NCI-H446 (cell line): ENCODE results near the gene PARL.
"Not testable (repeated sequence)": the region's sequence is repeated elsewhere in the genome, so short reads cannot be mapped to it uniquely, and the experiment has no call there.

Experiments used
- DNase-seq, 2 experiments: peaks; one replicate each; lab custom pipeline; 2025; lab: John Stamatoyannopoulos, UW

The PARL gene

DNA sequence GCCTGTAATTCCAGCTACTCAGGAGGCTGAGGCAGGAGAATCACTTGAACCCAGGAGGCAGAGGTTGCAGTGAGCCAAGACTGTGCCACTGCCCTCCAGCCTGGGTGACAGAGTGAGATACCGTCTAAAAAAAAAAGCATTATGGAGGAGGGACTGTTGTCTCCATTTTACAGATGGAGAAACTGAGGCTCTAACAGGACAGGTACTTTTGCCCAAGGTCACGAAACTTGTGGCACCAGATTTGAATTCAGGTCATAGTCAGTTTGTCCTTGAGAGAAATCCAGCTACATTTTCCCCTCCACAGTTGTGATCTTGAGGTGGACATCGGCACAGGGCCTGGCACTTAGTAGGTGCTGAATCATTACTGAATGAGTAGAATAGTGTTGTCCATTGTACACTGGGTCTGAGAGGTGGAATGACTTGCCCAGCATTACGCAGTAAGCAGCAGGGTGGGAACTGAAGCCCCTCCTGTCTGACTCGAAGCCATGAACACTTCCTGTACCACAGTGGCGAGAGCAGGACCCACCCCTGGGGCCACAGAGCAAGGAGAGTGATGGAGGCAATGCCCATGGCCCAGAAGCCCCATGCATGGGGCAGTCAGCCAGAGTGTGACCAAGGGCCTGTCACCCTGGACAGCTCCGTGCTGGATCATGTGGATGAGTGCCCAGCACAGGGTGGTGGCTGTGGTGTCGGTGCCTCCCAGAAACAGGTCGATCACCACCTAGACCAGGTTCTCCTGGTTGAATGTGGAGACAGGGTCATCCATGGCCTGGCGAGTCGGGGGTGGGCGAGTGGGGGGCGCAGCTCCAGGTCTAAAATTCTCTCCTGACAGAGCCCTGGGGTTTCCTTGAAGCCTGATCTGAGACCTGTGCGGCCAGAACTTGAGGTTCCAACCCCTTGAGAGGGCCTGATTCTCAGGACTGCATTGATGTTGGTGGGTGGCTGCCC lies 20.4 kb upstream of the PARL start:
- no peak for DNase-seq

DNA sequence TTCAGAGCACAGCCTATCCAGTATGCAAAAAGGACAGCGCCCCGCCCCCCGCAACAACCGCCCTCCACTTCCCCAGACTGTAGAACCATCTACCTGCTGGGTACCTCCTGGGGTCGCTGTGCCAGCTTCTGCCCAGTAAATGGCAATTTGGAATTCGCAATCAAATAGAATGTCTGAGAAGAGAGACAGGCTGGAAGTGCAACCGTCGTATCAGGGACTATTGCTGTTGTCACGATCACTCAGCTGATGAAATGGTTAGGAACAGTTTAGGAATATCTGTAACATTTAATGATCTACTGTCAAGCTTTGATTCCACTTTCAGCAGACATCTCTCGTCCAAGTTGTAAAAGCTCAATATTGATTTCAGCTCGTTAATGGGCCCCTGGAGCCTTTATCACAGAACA lies 13.3 kb upstream of the PARL start:
- no peak for DNase-seq

DNA sequence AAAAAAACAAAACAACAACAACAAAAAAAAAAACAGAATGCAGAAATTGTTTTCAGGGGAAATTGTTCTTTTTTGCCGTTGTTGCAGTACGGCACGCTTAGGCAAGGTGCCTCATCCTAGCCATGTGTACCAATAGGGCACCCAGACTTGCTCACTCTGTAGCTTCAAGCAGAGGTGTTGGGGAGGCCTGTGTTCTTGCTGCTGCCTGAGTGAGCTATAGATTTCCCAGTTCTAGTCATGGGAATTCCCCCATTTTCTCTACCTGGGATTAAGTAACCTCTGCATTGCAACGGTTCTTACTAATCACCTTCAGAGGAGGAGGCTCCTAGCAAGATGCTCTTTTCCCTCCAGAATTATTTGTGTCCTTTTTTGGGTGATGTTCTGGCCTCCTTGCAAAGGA lies 12.9 kb upstream of the PARL start:
- no peak for DNase-seq

DNA sequence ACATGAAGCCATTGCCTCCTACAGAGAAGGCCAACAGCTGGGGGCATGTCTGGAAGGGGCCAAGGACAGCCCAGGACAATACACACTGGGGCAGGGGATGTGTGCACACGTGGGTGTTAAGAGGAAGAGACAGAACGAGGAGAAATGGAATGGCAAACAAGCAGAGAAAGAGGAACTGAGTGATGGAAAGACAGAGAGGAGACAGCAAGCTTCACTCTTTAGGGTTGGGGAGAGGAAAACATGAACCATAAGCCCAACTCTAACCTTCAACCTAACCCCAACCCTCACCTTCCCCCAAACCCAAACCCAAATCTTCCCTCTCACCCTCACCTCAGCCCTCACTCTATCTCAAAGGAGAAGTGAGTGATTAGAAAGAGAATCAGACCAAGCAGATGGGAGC lies 11.9 kb upstream of the PARL start:
- DNase-seq = no peak

DNA sequence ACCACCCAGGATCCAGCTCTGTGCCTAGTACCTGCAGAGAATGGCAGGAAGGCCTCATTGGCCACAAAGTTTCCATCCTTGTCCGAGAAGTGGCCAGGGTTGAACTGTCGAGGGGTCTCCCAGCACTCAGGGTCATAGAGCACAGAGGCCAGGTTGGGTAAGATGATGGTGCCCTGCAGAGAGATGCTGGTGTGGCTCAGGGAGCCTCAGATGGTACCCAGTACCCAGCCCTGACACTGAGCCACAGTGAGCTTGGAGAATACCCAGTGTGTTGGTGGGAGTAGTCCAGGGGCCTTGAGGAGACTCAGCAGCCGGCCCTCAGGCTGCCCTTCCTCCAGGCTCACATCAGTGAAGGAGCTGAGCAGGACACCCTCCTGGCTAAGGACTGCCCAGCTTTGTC lies 11.5 kb upstream of the PARL start:
- DNase-seq = no peak

DNA sequence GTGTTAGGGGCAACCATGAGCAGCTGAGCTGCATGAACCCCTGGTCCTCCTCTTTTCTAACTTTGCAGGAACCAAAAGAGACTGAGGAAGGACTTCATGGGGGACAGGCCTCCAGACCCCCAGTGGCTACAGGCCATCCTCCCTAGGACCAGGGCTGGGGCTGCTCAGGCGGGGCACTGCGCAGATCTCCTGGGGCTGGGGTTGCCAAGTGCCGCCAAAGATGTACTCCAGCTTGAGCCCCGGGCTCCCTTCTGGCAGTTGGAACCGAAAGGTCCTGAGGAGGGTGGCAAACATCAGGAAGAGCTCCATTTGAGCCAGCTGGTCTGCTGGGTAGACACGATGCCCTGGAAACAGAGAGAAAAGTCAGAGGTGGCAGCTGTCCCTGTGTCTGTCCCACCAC lies 11.1 kb upstream of the PARL start:
- DNase-seq = no peak

DNA sequence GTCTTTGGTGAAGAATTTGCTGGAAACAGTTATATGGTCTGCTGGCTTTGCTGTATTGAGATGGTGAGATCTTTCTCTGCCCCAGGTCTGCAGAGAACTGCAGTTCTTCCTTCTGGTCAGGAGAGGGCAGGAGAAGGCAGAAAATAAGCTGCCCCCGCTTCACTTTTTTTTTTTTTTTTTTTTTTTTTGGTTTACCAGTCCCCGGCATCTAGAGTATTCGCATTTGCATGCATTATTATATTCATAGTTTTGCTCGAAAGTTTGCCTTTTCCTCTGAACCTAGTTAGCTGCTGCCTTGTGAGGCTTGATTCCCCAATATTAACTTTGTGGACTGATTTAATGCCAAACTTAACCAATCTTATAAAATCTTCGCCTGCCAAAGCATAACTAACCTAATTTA lies 10.6 kb upstream of the PARL start:
- DNase-seq = peak in 1 of 2 experiments; percentile 68

DNA sequence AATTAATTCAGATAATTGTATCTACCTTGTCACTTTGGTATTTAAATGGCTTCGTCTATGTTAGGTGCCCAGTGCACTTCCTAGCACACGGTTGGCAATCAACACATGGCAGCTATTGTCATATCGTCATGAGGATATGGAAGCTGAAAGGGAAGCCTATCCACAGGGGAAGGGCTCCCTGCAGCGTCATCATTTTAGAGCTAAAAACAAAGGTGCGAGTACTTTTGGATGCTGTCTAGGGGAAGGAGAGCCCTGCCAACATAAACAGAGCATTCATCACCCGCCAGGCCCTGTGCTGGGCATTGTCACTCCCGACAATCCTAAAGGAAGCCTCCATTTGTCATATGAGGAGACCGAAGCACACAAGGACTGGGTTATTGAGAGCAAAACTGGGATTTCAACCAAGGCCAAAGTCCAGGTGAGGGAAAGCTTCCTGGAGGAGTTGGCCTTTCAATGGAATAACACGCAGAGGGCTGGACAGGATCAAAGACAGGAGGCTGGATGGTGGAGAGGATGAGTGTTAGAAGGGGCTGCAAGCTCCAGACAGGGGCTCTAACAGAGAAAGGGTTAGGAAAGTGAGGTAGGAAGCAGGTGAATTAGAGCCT lies 8.0 kb upstream of the PARL start:
- DNase-seq = no peak

DNA sequence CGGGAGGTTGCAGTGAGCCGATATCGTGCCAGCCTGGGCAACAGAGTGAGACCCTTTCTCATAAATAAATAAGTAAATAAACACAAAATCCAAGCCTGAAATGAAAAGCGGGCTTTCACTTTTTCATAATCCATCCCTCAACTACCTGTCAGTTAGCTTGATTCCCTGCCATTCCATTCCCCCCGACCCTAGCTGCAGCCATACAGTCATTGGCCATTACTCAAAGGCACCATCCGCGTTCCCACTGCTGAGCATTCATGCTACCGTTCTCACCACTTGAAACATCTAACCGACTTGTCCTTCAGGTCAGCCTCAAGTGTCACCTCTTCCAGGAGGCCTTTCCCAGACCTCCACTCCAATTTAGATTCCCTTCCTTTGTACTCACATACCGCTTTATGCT lies 1.1 kb upstream of the PARL start:
- DNase-seq = no peak

DNA sequence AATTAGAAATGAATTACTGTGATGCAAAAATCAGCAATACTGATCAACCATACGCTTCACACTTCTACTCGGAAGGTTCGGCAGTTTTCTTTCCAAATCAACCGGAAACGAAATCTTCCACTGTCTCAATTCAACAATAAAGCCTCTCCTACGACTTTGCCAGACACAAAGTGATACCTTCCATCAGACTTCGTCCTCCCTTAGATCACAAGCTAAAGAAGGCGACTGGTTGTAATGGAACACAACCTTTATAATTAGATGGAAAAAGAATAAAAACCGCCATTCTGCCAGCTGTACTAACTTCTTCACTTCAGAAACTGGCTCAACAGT lies 618 bp downstream of the PARL start:
- no peak for DNase-seq

DNA sequence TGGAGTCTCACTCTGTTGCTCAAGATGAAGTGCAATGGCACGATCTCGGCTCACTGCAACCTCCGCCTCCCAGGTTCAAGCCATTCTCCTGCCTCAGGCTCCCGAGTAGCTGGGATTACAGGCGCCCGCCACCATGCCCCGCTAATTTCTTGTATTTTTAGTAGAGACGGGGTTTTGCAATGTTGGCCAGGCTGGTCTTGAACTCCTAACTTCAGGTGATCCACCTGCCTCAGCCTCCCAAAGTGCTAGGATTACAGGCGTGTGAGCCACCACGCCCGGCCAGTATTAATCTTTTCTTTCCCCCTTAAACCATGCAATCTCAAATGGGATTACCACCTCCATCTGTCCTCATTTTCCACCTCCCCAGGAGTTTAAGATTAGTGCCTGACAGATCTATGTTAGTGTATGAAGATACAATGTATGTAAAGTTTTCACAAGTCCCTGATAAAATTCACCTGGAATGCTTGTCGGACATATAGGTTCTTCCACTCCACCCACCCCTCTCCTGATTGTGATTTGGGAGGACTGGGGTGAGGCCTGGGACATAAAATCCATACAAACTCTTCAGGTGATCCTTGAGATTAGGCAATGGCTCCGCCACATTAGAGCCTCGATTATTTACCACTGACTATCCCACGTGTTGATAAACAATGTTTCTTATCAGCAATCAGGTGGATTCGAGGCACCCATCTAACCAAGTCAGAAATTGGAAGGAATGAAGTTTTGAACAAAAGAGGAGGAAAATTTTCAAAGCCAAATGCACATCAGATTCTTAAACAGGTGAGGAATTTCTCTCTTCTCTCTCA lies 1.2 kb downstream of the PARL start:
- no peak for DNase-seq

DNA sequence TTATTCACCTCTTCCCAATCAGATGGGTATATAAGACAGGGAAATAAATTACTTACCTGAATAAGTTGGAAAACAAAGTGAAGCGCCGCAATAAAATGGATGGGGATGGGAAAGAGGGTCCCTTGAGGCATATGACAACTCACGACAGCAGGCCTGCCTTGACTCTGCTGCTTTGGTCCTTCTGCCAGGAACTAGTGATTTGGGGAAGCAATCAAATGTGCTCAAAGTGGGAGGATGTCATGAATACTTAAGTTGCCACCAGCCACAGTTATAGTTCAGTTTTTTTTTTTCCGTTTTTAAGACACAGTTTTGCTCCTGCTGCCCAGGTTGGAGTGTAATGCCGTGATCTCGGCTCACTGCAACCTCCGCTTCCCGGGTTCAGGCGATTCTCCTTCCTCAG lies 4.6 kb downstream of the PARL start:
- DNase-seq = no peak

DNA sequence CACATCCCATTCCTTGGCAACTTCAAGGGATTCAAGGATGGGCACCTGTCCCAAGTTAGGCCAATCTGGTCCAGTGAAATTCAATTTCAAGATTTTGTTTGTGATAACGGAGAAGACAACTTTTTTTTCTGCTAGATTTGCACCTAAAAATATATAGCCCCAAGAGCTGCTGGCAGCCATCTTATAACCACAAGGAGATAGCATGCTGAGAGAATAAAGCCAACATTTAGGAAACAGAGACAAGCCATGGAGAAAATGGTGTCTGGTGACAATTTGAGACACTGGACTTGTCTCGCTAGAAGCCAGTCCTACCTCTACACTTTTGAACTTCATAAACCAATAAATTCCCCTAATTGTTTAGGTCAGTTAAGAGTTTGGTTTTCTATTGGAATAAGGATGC lies 5.4 kb downstream of the PARL start:
- no peak for DNase-seq

DNA sequence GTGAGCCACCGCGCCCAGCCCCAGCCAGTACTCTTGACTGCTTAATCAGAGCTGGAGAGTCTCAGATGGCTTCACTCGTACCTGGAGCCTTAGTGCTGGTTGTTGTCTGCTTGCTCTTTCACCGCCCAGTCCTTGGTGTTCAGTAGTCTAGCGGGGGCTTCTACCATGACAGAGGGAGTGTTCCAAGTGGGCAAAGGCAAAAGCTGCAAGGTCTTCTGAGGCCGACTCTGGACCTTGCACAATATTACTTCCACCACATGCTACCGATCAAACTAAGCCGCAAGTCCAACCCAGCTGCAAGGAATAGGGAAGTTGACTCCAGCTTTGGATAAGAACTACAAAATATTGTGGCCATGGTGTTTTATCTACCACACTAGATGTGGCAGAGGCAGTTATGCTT lies 6.6 kb downstream of the PARL start:
- no peak for DNase-seq

DNA sequence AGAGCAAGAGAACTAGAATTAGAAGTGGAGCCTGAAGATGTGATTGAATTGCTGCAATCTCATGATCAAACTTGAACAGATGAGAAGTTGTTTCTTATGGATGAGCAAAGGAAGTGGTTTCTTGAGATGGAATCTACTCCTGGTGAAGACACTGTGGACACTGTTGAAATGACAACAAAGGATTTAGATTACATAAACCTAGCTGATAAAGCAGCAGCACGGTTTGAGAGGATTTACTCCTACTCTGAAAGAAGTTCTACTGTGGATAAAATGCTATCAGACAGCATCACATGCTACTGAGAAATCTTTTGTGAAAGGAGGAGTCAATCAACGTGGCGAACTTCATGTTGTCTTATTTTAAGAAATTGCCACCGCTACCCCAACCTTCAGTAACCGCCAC lies 7.5 kb downstream of the PARL start:
- DNase-seq = not testable (repeated sequence)

DNA sequence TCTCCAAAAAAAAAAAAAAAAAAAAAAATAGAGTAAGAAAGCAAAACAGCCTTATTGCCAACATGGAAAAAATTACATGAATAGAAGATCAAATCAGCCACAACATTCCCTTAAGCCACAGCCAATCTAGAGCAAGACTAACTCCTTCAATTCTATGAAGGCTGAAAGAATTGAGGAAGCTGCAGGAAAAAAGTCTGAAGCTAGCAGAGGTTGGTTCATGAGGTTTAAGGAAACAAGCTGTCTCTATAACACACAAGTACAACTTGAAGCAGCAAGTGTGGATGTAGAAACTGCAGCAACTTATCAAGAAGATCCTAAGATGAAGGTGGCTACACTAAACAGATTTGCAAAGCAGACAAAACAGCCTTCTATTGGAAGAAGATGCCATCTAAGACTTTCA lies 9.3 kb downstream of the PARL start:
- no peak for DNase-seq

DNA sequence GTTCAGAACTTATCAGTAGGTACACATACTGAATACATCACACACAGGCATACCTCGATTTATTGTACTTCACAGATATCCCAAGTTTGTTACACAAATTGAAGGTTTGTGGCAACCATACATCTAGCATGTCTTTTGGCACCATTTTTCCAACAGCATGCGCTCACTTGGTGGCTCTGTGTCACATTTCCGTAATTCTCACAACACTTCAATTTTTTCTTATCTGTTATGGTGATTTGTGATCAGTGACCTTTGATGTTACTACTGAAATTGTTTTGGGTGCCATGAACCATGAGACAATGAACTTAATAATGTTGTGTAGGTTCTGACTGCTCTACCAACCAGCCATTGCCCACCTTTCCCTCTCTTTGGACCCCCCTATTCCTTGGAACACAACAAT lies 10.8 kb downstream of the PARL start:
- DNase-seq = no peak

DNA sequence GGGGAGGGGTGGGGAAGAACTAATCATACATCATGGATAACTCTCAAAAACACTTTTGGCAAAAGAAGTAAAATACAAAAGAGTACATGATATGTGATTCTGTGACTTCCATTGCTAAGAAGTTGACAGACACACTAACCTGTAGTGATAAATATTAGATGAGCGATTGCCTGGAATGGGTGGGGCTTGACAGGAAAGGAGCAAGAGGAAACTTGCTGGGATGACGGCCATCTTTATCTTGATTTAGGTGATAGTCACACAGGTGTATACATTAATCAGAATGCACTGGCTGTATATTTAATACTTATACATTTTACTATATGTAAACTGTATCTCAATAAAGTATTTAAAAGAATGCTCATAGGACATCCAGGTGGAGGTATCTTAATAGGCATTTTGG lies 13.1 kb downstream of the PARL start:
- DNase-seq = no peak

DNA sequence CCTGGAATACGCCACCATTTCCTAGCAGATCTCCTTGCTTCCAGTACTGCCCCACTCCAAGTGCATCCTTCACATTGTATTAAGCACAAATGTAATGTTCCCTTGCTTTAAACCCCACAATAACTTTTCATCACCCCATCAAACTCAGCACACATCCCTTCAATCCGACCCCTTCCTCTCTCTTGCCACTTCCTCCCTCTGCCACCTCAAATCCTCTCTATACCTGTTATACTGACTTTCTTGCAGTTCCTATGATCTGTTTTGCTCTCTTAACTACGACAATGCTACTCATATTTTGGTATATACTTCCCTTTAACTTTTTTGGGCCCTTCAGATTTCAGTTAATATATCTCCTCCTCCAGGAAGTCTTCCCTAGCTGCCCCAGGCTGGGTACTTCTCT lies 14.1 kb downstream of the PARL start:
- DNase-seq = no peak

DNA sequence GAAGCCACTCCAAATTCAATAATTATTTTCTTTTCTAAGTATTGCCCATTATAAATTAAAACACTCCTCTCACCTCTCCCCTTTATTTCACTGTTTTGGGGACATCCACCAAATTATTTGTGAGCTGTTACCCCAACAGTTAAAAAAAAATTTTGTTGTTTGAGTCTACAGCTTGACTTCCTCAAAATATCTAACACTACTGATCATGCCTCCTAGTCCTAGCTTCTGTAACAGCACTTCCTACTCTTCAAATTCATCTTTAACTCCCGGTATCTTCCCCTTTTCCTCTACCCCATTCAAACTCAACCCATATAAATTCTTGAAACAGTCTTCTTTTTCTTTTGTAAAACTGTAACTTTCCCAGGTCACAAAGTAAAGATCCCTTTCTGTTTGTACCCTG lies 15.9 kb downstream of the PARL start:
- DNase-seq = no peak

DNA sequence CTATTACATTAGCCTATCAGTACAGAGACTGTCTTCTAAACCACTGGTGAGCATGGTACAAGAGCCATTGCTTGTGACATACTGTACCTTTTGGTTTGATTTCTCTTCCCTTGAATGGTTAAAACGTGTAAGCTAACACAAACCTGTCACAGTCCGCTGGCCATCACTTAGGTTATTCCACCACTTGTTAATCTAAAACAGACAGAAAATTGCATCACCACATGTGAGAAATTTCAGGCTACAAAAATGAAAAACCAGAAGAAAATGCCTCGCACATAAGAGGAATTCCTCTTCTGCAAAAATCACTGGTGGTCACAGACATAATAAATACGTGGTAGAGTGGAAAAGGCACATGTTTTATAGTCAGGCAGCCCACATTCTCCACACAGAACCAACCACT lies 22.1 kb downstream of the PARL start:
- no peak for DNase-seq

DNA sequence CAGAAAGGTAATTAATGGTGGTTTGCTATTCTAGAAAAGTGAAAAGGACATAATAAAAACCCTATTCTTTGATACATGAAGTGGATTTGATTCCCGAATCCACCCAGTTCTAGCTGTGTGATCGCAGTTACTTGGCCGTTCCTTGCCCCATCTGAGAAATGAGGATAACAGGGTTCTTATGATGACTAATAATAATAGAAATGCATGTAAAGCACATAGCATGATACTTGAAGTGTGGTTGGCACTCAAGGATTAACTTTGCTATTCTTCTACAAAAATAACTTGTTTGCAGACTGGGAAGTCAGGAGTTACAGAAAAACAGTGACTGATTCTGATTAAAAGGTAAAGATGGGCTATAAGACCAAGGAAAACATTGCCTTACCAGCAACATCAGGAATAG lies 26.8 kb downstream of the PARL start:
- no peak for DNase-seq
